ENCODE measurements around the gene SNAI1. TPM values are rescaled to one million over a fixed set of nuclear protein-coding genes. Genes with fewer than 3 reads are reported as not detected.

The SNAI1 gene
- total and polyA plus RNA-seq, 2 experiments from 2014 or later: 7.6 to 13.4 TPM

GRCh38 chr20:50034567-50035180 is 51.9 kb downstream of the SNAI1 start:
- Histone ChIP-seq H3K4me3 (no peak overlapping the region), H3K4me1 (ENCODE audit: insufficient read depth) (peaks cover 27% of the 10 kb centered on the region), H3K9me3 (ENCODE audit: low read depth) (no peaks in the 10 kb centered on the region), H3K27me3 (replicated peaks; ENCODE audit: insufficient read depth) (no peaks in the 10 kb centered on the region), H4K20me1 (ENCODE audit: insufficient read depth) (no peaks in the 10 kb centered on the region), H3K4me2 (ENCODE audit: unreplicated experiment) (no peak overlapping the region), H2AFZ (peak overlapping the region; percentile 4; the same call in 1 of the 2 replicates), H3K9ac (peak overlapping the region; percentile 75), H3K79me2 (ENCODE audit: insufficient read depth) (no peaks in the 10 kb centered on the region), H3K27ac (peak overlapping the region; percentile 94), H3K9me2 (ENCODE audit: insufficient read depth) (no peaks in the 10 kb centered on the region), H3F3A (ENCODE audit: insufficient read depth) (peaks cover 23% of the 10 kb centered on the region; the same call in 1 of the 2 replicates), H3K36me3 (ENCODE audit: low read depth) (no peaks in the 10 kb centered on the region)
- in situ Hi-C loops (cut with MboI): no loop called here
- TF ChIP-seq EZH2 (IDR thresholded peaks at IDR 0.05; ENCODE audit: insufficient read depth, poor library complexity, severe bottlenecking): no peak
- no peak for TF ChIP-seq EZH2phosphoT487 (IDR thresholded peaks at IDR 0.05; ENCODE audit: insufficient read depth, low read depth)
- peak; percentile 90 for DNase-seq
- 38 to 41% methylated on average over 9 of the region's 9 CpGs for WGBS, 2 experiments (ENCODE audit: low coverage in 1 of 2, low lambda C conversion rate in 2 of 2, missing lambda C conversion rate in 2 of 2)

DNA sequence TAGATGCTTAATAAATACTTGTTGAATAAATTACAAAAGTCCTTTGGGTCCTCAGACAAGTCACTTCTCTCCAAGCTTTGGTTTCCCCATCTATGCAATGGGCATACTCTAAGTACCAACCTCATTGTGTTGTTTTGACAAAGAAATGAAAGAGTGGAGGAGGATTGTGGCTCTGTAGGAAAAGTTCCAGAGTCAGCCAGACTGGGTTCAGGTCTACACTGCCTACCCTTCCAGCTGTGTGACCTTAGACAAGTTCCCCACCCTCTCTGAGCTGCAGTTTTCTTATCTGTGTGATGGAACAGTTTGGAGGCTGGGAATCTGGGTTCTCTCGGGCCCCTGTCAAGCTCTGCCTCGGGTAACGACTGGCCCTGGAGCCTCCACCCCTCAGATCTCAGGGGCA is 53.9 kb downstream of the SNAI1 start:
- Histone ChIP-seq H3F3A (ENCODE audit: insufficient read depth) (peaks cover 16% of the 10 kb centered on the region; the same call in 1 of the 2 replicates), H3K27me3 (replicated peaks; ENCODE audit: insufficient read depth) (no peaks in the 10 kb centered on the region), H3K4me1 (ENCODE audit: insufficient read depth) (peaks cover 17% of the 10 kb centered on the region), H3K36me3 (ENCODE audit: low read depth) (no peaks in the 10 kb centered on the region), H2AFZ (no peak overlapping the region), H3K9me2 (ENCODE audit: insufficient read depth) (no peaks in the 10 kb centered on the region), H3K27ac (no peak overlapping the region), H4K20me1 (ENCODE audit: insufficient read depth) (no peaks in the 10 kb centered on the region), H3K4me3 (no peak overlapping the region), H3K9ac (no peak overlapping the region), H3K9me3 (ENCODE audit: low read depth) (no peaks in the 10 kb centered on the region), H3K4me2 (ENCODE audit: unreplicated experiment) (no peak overlapping the region), H3K79me2 (ENCODE audit: insufficient read depth) (no peaks in the 10 kb centered on the region)
- DNase-seq: no peak
- in situ Hi-C loops (cut with MboI): no loop called here
- WGBS, 2 experiments (ENCODE audit: low coverage in 1 of 2, low lambda C conversion rate in 2 of 2, missing lambda C conversion rate in 2 of 2): 78 to 88% methylated on average over 3 of the region's 3 CpGs
- TF ChIP-seq EZH2phosphoT487 (IDR thresholded peaks at IDR 0.05; ENCODE audit: insufficient read depth, low read depth) (no peak), EZH2 (IDR thresholded peaks at IDR 0.05; ENCODE audit: insufficient read depth, poor library complexity, severe bottlenecking) (no peak)

- H2AFZ ChIP-seq: no peak overlapping the region
- no peaks in the 10 kb centered on the region for H3K79me2 ChIP-seq (ENCODE audit: insufficient read depth)
- H3K9ac ChIP-seq: no peak overlapping the region
- H3K36me3 ChIP-seq (ENCODE audit: low read depth): no peaks in the 10 kb centered on the region
- no peaks in the 10 kb centered on the region for H3K9me3 ChIP-seq (ENCODE audit: low read depth)
- in situ Hi-C loops (cut with MboI): no loop called here
- WGBS, 2 experiments (ENCODE audit: low coverage in 1 of 2, low lambda C conversion rate in 2 of 2, missing lambda C conversion rate in 2 of 2): 63 to 80% methylated on average over 3 of the region's 3 CpGs
- DNase-seq: no peak
- no peaks in the 10 kb centered on the region for H3K9me2 ChIP-seq (ENCODE audit: insufficient read depth)
- H3K27ac ChIP-seq: no peak overlapping the region
- TF ChIP-seq EZH2 (IDR thresholded peaks at IDR 0.05; ENCODE audit: insufficient read depth, poor library complexity, severe bottlenecking): no peak
- TF ChIP-seq EZH2phosphoT487 (IDR thresholded peaks at IDR 0.05; ENCODE audit: insufficient read depth, low read depth): no peak
- H3K4me3 ChIP-seq: no peak overlapping the region
- H3K4me1 ChIP-seq (ENCODE audit: insufficient read depth): peaks cover 17% of the 10 kb centered on the region
- H3K4me2 ChIP-seq (ENCODE audit: unreplicated experiment): no peak overlapping the region
- H4K20me1 ChIP-seq (ENCODE audit: insufficient read depth): no peaks in the 10 kb centered on the region
- H3K27me3 ChIP-seq (replicated peaks; ENCODE audit: insufficient read depth): no peaks in the 10 kb centered on the region
- peaks cover 16% of the 10 kb centered on the region; the same call in 1 of the 2 replicates for H3F3A ChIP-seq (ENCODE audit: insufficient read depth)
Measured at GRCh38 chr20:50037123-50037522, 54.3 kb downstream of the SNAI1 start.

- no peak overlapping the region for H3K4me3 ChIP-seq
- no peaks in the 10 kb centered on the region for H3K9me3 ChIP-seq (ENCODE audit: low read depth)
- no peaks in the 10 kb centered on the region for H4K20me1 ChIP-seq (ENCODE audit: insufficient read depth)
- 91 to 92% methylated on average over 7 of the region's 7 CpGs for WGBS, 2 experiments (ENCODE audit: low coverage in 1 of 2, low lambda C conversion rate in 2 of 2, missing lambda C conversion rate in 2 of 2)
- no peak for DNase-seq
- H3K36me3 ChIP-seq (ENCODE audit: low read depth): no peaks in the 10 kb centered on the region
- TF ChIP-seq EZH2phosphoT487 (IDR thresholded peaks at IDR 0.05; ENCODE audit: insufficient read depth, low read depth) (no peak), EZH2 (IDR thresholded peaks at IDR 0.05; ENCODE audit: insufficient read depth, poor library complexity, severe bottlenecking) (no peak)
- H3K4me1 ChIP-seq (ENCODE audit: insufficient read depth): peaks cover 17% of the 10 kb centered on the region
- H3K4me2 ChIP-seq (ENCODE audit: unreplicated experiment): no peak overlapping the region
- no peaks in the 10 kb centered on the region for H3K79me2 ChIP-seq (ENCODE audit: insufficient read depth)
- peaks cover 16% of the 10 kb centered on the region; the same call in 1 of the 2 replicates for H3F3A ChIP-seq (ENCODE audit: insufficient read depth)
- H3K27ac ChIP-seq: no peak overlapping the region
- in situ Hi-C loops (cut with MboI): no loop called here
- no peak overlapping the region for H2AFZ ChIP-seq
- H3K9me2 ChIP-seq (ENCODE audit: insufficient read depth): no peaks in the 10 kb centered on the region
- H3K9ac ChIP-seq: no peak overlapping the region
- H3K27me3 ChIP-seq (replicated peaks; ENCODE audit: insufficient read depth): no peaks in the 10 kb centered on the region
Measured at GRCh38 chr20:50037575-50037974, 54.8 kb downstream of the SNAI1 start.

Measured in GM23248 (cell line).